22Rv1 (cell line): ENCODE data around the gene DDHD1.

Experiments used
- ZFX ChIP-seq: fragments of 450-650 bp; IDR thresholded peaks from 2 replicates; pipeline ENCODE4 v1.6.1; 2017; ENCODE audit warnings: antibody characterized with exemption, borderline replicate concordance
- TF ChIP-seq, protein P1 (sequence below): fragments of 450-650 bp; IDR thresholded peaks from 2 replicates; pipeline ENCODE4 v1.5.1; 2017; ENCODE audit warnings: mild to moderate bottlenecking

DNA sequence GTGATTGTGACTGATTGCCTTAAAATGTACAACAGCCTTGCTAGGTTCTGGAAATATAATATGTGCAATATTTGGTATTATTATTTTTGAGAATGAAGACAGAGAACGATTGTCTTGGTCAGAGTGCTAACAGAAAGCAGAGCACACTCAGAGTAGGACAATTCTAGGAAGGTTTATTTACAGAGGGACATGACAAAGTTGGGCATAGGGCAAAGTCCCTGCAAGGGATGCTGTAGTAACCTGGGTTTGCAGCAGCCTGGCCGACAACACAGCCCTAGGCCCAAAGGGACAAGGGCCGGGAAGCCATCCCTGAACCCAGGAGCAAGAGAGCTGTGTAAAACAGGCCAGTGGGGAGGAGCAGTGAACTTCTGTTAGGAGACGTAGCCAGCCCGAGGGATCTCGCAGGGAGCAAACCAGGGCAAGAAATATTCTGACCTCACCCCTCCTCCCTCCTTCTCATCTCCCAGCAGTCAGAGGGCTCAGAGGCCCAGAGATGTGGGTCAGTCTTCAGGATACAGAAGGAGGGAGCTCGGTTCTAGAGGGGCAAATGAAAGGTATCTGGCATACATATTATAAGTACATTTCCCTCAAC lies 151.2 kb downstream of the DDHD1 start:
- TF ChIP-seq, protein P1, sequence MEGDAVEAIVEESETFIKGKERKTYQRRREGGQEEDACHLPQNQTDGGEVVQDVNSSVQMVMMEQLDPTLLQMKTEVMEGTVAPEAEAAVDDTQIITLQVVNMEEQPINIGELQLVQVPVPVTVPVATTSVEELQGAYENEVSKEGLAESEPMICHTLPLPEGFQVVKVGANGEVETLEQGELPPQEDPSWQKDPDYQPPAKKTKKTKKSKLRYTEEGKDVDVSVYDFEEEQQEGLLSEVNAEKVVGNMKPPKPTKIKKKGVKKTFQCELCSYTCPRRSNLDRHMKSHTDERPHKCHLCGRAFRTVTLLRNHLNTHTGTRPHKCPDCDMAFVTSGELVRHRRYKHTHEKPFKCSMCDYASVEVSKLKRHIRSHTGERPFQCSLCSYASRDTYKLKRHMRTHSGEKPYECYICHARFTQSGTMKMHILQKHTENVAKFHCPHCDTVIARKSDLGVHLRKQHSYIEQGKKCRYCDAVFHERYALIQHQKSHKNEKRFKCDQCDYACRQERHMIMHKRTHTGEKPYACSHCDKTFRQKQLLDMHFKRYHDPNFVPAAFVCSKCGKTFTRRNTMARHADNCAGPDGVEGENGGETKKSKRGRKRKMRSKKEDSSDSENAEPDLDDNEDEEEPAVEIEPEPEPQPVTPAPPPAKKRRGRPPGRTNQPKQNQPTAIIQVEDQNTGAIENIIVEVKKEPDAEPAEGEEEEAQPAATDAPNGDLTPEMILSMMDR = no peak
- TF ChIP-seq ZFX = no peak
